NCI-H748 treated with DMSO at 0.1 percent for 48 hours (cell line): ENCODE data around the gene S100A10.

Source experiments
- DNase-seq: peaks from one replicate; lab custom pipeline; 2025; lab: John Stamatoyannopoulos, UW

The S100A10 gene

DNA sequence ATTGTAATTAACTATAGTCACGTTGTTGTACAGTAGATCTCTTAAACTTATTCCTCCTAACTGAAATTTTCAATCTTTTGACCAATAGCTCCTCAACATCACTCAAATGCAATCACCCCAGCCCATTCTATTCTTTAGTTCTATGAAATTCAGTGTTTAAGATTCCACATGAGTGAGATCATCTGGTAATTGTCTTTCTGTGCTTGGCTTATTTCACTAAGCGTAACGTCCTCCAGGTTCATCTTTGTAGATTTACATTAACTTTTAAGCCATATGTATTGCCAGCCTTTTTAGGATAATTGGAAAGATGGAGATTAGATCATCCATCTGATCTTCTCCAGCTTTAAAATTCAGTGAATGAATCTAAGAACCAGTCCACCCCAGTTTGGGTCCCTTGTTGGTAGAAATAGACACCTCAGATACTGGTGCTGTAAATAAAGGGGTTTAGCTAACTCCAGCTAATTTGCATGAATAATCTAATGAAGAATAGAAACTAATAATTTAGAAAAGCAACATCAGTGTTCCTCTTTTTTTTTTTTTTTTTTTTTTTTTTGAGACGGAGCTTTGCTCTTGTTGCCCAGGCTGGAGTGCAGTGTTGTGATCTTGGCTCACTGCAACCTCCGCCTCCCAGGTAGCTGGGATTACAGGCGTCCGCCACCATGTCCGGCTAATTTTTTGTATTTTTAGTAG is 7.0 kb downstream of the S100A10 start:
- no peak for DNase-seq

DNA sequence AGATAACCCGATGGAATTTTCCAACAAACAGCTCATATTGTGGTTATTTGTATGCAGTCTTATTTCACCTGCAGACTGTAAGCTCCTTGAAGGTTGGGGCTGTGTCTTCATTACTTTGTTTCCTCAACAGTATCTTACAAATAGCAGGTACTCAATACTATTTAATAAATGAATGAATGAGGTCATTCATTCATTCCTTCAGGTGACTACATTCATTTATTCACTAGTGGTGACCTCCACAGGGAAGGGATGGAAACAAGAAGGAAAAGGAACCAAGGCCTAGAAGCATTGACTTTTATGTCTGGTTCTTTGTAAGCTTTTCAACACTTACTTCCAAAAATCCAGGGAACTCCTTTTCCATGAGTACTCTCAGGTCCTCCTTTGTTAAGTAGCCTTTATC is 7.9 kb downstream of the S100A10 start:
- no peak for DNase-seq

DNA sequence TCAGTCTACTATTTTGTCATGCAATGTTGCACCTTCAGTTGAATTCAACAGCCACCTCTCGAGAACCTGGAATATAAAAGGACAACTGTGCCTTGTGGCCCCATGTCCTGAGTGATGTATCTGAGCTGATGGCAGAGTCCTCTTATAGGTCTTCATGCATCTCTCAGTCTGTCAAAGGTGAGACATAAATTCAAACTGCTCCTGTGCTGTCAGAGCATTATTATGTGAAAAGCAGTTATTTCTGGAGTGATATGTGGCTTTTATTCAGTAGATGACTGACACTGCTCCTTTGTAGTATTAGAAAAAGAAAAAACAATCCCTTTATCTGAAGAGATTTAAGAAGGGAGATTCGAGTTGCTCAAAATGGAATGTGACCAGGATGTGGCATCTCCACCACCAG is 8.4 kb downstream of the S100A10 start:
- no peak for DNase-seq

DNA sequence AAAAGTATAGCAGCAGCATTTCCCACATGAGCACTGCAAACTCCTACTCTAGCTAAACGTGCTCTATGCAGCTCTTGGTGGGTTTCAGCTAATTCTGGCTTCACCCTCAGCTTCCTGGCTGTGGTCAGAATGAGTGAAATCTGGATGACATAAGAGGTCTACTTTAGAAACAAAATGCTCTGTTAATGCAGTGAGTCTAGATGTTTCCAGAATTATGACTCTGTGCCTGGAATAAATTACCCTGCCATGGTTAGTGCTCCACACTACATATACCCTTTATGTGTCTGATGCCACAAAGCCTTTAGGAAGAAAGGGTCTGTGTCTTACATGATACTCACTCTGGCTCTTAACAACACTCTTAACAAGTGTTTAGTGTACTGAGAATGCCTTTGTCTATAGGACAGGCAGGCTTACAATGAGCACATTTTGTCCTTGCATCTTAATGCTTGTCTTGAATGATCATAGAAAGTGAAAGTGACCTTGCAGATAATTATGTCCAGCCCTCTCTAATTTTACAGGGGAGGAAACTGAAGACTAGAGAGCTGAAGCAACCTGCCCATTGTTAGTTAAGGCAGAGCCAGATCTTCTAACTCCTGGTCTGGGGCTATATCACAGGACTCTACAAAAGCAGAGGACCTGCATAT is 9.2 kb downstream of the S100A10 start:
- DNase-seq = no peak

DNA sequence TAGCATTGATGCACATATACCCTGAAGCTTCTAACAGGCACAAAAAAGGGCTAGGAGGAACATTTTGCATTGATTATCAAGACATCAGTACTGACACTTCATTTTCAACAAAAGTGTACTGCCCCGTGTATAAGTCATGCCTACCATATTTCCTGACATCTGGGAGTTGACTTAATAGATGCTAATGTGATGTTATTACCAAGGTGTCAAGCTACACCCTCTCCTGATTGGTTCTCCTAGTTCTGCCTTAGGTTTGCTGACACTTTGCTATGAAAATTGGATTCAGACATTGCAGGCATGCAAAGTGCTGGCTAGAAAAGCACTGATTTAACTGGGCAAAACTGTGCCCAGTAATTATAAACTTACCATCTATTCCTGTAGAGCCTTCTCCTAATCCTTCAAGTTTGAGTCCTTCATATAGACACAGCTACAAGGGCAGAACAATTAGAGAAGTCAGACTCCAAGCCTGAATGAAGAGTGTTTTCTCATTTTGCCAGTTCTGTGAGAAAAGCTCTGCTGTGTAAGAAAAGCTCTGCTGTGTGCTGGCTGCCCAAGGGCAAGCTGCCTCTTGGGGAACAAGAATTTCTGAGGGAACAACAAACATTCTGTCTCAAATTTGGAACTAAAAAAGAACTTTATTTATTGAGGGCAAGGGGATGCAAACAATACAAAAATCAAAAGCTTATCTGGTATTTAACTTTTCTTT is 11.2 kb downstream of the S100A10 start:
- DNase-seq = no peak

DNA sequence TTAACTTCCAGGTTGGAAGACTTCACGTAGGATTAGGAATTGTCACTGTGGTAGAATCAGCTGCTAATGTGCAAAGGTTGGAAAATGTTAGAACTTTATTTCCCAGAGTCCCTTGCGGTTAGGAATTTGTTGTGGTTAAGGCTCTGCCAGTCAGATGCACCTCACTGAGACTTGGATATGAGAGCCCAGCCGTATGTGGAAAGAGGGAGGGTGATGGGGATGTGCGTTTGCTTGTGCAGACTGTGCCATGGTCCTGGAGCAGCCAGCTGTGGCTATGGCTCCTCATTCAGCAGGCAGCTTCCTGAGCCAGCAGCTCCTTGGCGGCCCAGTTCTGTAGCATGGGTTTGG is 12.5 kb downstream of the S100A10 start:
- DNase-seq = no peak

DNA sequence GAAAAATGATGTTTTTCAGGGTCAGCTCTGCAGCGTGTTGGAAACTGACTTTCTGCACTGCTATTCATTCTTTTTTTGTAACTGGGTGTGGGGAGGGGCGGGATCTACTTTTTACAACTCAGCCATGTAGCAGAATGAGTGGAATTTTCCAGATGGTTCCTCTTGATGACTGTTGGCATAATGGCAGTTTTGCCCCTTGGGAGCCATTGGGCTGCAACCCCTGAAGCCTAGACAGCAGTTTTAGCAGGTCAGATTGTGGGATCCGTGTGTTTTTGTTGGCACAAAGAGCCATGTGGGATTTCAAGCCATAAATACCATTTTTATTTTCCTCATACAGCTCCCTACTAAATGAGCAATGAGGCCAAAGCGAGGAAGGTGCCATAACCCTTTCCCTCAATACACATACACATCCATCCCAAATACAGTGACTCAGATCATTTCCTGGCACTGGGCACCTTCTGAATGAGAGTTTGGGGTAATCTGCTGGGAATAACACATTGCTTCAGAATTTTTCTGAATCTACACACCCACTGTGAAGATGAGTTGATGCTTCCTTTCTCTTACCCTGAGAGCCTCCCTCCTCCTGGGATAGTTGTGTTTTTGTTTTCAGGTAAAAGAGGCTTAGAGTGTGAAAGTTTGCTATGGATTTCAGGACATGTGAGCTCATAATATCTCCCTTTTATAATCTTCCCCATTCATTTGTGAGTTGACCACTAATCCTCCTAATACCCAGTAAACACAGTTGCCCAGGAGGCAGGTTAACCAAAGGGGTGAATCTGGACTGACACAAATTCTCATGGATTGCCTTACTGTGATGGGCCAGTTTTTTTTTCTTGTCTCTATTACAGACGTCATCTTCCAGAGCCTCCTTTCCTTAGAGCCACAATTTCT is 13.1 kb downstream of the S100A10 start:
- no peak for DNase-seq

DNA sequence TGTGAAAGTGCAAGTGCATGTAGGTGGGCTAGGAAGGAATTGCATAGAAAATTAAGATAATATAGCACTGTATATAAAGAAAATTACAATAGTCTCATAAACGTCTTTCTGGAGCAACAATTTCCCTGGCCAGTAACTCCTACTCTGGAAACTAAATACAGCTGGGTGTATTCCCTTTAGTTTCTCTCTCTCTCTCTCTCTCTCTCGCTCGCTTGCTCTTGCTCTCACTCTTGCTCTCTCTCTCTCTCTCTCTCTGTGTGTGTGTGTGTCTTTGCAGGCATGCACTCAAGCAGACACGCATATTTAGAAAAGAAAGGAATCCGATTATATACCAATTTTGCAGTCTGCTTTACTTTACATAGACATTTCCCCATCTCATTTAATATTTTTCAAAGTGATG is 14.7 kb downstream of the S100A10 start:
- no peak for DNase-seq

DNA sequence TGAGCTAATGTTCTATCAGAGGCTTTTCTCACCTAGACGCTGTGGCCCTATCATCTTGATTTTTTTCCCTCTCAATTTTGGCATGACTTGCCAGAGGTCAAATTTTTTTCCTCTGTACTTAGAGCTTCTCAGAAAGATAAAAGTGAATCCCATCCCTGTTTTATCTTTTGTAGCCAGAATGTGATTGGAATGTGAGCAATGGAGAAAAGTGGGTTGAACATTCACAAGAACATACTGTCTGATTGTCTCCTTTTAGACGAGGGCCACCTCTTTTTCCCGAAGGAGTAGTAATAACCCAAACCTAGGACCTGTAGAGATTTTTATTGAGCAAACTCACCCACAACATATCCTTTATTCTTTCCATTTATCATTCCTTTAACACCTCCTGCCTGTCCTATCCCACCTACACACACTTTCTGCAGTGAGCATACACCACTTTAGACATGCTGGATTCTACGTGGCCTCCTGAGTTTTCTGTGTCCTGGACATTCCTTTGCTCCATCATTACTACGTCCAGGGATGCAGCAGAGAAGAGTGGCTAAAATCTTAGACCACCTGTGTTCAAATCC is 15.9 kb downstream of the S100A10 start:
- no peak for DNase-seq

DNA sequence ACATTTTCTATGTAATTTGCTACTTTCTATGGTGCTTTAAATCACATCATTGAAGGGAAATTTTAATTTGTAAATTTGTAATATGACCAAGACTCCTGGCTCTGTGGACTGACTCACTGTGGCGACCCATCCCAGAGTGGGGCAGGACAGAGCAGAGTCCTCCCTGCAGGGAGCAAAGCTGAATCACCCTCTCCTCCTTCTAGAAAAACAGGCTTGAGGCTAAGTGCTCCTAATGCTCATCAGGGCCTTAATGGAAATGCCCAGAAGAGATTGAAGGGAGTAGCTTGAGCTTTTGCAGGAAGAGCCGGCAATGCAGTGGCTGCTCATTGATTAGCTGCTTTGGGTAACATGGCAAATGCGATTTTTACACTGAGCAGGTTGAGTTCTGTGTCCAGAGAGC is 16.8 kb downstream of the S100A10 start:
- DNase-seq = no peak

DNA sequence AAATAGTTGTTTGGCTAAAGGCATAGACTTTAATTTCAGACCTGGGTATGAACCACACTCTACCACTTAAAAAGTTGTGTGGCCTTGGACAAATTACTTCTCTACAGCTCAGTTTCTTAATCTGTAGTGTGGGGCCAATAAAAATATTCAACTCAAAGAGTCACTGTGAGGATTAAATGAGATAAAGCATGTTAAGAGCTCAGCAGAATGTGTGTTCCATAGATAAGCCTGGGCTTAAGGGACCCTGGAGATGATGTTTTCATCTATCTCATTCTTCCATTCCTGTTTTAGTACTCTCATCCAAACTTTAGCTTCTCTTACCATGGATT is 17.7 kb downstream of the S100A10 start:
- no peak for DNase-seq

DNA sequence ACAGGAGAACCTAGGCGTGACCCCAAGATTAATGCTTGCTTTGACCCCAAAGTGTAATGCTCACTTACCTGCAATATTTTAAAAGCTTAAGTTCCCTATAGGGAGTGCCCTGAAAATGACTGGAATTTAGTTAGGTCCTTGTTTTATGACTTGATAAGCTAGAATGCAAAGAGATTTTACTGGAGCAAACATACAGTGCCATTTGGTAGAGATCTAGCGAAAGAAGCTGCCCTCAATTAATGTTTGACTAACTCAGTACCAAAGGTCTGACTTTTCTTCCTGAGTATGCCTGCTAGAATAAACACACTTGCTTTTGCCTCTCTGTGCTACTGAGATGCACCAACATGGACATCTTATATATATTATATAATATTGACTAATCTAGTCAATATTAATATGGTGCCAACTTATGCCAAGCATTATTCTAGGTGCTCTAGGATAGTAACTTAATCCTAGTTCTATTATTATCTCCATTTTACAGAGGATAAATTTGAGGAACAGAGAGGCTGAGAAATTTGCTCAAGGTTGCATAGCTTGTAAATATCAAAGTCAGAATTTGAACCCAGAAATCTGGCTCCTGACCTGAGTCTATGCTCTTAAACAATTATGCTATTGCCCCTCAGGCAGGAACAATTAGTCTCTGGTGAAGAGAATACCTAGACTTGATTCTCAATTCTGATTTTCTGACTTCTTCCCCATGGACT is 18.2 kb downstream of the S100A10 start:
- no peak for DNase-seq

DNA sequence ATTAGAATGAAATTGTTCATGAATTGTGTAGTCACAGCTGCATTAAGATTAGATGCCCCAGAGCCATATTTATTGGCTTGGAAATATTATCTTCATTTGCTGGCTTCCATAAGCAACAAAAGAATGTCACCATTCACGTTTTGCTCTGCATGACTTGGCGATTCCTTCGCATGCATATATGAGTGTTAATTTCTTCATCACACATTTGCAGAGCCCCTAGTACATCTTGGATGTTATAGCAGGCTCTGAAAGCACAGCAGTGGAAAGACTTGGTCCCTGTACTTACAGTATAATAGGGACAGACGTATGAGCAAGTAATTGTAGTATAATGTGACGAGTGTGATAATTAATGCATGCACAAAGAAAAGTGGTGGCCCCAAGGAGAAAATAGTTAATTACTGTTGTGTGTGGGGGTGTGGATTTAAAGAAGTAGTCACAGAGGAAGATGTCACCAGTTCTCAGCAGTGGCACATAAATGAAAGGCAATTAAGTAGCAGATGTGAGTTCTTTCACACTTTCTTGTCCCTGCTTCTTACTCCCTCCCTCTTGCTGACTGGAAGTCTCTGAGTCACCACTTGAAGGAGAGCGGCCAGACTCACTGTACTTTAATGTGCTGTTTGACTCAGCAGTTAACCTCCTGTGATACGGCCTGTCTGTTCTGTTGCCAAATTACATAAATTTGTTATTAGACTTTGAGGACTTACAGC is 21.0 kb downstream of the S100A10 start:
- no peak for DNase-seq

DNA sequence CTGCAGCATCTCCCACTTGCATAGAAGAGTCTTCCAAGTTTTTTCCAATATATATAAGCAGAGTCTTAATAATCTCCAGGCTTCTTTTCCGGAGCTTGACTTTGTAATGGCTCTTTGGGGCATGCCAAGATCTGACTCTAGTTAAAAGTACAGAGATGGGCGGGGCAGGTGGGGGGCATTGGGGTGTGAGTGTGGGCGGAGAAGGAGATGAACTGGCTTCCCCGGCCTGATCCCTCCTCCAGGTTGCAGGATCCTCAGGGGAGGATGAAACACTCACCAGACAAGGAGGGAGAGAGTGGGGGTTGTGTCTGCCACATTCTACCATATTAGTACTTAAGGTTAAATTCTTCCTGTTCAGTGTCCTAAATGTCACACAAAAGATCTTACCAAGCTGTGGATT is 23.0 kb downstream of the S100A10 start:
- DNase-seq = no peak

DNA sequence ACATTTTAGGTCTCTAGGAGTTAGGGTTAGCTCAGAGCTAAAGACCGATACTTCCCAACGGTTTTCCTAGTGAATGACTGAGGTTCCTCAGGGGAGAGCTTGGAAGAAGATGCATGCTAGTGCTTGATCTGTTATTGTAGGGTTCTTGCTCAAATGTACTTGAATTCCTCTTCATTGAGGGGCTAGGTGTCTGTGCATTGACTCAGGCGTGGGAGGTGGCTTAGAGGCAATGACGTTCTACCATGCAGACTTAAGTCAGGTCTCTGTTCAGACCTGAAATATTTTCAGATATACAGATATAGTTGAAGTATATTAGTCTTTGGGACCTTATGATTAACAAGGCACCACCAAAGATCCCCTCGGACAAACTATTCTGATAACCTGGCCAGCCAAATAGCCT is 23.5 kb downstream of the S100A10 start:
- no peak for DNase-seq

DNA sequence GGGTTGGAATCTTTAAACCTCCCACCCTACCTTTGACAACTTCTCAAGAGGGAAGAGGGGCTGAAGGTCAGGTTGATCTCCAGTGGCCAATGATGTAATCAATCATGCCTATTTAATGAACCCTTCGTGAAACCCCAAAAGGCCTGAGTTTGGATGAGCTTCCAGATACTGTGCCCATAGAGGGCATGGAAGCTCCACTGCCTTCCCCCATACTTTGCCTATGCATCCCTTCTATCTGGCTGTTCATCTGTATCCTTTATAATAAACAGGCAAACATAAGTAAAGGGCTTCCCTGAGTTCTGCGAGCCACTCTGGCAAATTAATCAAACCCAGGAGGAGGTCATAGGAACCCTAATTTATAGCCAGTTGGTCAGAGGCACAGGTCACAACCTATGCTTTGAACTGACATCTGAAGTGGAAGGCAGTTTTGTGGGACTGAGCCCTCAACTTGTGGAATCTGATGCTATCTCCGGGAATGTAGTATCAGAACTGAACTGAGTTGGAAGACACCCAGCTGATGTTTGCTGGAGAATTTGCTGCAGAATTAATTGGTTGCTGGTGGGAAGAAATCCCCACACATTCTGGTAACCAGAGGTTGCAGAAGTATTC is 24.8 kb downstream of the S100A10 start:
- DNase-seq = no peak

DNA sequence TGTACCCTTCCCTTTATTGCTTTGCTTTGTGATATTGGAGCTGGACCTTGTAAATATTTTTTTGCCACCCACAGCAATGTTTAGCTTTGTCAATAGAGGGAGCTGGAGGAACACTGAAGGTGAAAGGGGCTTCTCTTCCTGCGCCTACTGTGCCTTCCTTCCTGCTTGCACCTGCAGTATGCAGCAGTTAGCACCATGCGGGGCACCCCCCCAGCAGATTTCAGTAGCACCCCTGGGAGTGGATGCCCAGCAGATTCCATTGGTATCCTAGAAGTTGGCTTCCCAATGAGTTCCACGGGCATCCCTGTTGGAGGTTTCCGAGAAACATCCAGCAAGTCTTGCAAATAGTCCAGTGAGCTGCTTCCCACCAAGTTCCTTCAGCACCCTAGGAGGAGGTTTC is 25.6 kb downstream of the S100A10 start:
- DNase-seq = peak; percentile 49

DNA sequence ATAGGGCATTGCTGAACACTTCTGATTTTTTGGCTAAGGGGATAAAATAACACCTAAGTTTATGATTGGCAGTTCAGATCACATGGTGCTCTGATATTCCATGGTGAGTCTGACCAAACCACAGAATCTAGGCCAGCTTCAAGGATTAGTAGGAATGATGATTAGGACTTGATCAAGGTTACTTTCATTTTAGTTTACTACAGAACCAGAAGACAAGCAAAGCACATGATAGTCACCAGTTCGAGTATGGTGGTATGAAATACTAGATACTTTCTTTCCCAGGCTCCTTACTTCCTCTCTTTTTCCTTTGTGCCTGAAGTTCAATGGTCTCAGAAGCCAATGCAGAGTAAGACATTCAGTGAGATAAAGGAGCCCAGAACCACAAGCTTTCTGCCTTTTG is 26.6 kb downstream of the S100A10 start:
- no peak for DNase-seq

DNA sequence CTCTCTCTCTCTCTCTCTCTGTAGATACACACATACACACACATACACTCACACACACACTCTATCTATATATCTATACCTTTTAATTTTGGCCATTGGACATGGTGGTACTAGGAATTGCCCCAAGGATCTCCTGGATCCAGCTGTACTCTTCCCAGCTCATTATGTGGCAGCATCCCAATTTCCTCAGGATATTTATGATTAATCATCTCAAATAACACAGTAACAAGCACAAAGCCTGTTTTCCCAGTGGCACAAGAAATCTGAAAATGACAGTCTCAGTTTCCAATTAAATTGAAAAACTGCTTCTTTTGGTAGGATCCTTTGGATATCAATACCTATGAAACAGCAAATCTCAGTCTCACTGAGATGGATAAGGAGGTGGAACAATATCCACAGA is 27.6 kb downstream of the S100A10 start:
- DNase-seq = no peak

DNA sequence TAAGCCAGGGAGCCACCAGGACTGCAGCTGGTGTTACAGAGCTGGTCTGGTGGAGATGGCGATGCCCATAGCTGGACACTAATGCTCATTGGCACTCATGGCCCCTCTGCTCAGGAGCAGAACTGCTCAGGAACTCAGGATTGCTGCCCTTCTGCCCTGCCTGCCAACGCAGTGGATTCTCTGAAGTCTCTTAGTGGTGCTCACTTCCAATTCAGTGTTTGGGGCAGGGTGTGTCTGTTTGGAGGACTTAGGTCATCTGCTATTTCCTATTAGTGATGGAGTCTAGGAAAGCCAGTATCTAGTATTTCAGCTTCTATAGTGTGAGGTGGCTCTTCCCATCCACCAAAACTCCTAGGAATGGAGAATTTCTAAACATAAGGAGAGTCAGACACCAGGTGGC is 29.1 kb downstream of the S100A10 start:
- no peak for DNase-seq

DNA sequence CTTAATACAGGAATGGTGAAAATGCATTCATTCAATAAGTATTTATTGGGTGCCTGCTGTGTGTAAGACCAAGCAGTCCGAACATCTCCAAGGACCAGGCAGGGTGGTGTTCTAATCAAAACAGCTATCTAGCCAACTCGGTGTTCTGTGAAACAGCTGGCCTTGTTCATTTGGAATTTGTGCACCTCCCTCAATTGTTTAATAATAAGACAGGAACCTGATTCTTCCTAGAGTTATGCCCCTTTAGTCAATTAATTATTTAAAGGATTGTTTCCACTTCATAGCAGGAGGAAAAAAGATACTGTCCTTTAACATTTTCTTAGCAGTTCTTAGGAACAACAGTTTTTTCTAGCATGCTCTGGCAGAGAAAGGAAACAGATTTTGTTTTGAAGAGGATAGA is 30.4 kb downstream of the S100A10 start:
- DNase-seq = no peak
